Muscle of leg (tissue), 11 donors: ENCODE measurements around the gene ZNF273. TPM values are rescaled to one million over a fixed set of nuclear protein-coding genes. Genes with fewer than 3 reads are reported as not detected.
"Not testable (repeated sequence)": the region's sequence is repeated elsewhere in the genome, so short reads cannot be mapped to it uniquely, and the experiment has no call there.

Experiments used
- DNase-seq: peaks from one replicate; pipeline ENCODE4 v3.0.0; 2013
- H3K27ac ChIP-seq: one replicate; pipeline ENCODE4 v1.5.1; 2013; ENCODE audit warnings: mild to moderate bottlenecking, low read length, control low read depth
- H3K27me3 ChIP-seq: one replicate; pipeline ENCODE4 v1.6.1; 2013; ENCODE audit warnings: low read length; ENCODE audit not compliant: control insufficient read depth, insufficient read depth
- H3K36me3 ChIP-seq: one replicate; pipeline ENCODE4 v1.6.1; 2013; ENCODE audit warnings: low read length; ENCODE audit not compliant: control insufficient read depth, insufficient read depth
- H3K4me1 ChIP-seq: one replicate; pipeline ENCODE4 v1.6.1; 2013; ENCODE audit warnings: low read length; ENCODE audit not compliant: control insufficient read depth, insufficient read depth
- H3K4me3 ChIP-seq: one replicate; pipeline ENCODE4 v1.5.1; 2013; ENCODE audit warnings: low read length, control low read depth
- H3K9me3 ChIP-seq: replicated peaks from 2 replicates; pipeline ENCODE4 v1.6.1; 2013; ENCODE audit warnings: low read depth, low read length; ENCODE audit not compliant: control insufficient read depth
- WGBS: methylation state at CpG from one replicate; pipeline ENCODE4 v1.1.5; 2013; ENCODE audit warnings: missing lambda C conversion rate; ENCODE audit not compliant: insufficient coverage; 5-methylcytosine and 5-hydroxymethylcytosine counted together
- polyA plus RNA-seq, 8 donors: library from polyadenylated mRNA; unstranded; fragments of 120-200 nt; gene quantifications; one replicate each; pipeline versions ENCODE4 v1.2.1 to v1.2.3, GENCODE V29; 2013; ENCODE audit warnings: inconsistent platforms in 1 of 8, low replicate concordance in 1 of 8; ENCODE audit not compliant: insufficient read length in 8 of 8, insufficient read depth in 1 of 8
- total RNA-seq: library from RNA; stranded (reverse); fragments of 120-200 nt; gene quantifications from one replicate; pipeline ENCODE4 v1.2.4, GENCODE V29; 2013

ZNF273 gene
- total and polyA plus RNA-seq, 9 donors = 4.6 to 6.4 (median 5.2) TPM

- H3K4me1 ChIP-seq = peaks cover 15% of the 10 kb centered on the region
- no peak overlapping the region for H3K27ac ChIP-seq
- H3K9me3 ChIP-seq = no peaks in the 10 kb centered on the region
- H3K27me3 ChIP-seq = peaks cover 66% of the 10 kb centered on the region
- peak; percentile 43 for DNase-seq
- H3K4me3 ChIP-seq = peak overlapping the region; percentile 31
- no peaks in the 10 kb centered on the region for H3K36me3 ChIP-seq
- 1% methylated on average over 56 of the region's 60 CpGs for WGBS
Measured at GRCh38 chr7:64888901-64889685, 14.0 kb upstream of the ZNF273 start.

DNA sequence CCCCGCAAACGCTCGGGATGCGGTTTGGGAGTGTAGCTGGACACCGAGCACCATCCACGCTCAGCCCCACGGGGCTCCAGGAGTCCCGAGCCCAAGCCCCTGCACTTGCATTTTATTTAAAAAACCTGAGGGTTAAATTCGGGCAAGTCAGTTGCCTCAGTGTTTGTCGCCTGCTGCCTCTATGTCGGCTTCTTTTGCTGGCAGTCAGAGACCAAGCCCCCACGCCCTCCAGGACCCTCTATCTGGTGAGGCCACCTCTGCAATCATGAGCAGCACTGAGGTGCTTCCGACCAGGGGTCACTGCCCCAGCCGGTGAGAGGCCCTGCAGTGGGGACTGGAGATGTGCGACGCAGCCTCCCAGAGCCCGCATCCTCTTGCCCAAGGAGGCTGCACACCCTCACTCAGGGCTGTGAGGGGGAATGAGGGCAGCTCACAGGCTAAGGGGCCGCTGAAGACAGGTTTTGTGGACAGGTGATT is 13.3 kb upstream of the ZNF273 start:
- Histone ChIP-seq H3K36me3 (no peaks in the 10 kb centered on the region), H3K27me3 (peaks cover 63% of the 10 kb centered on the region), H3K4me3 (peak overlapping the region; percentile 31), H3K9me3 (no peaks in the 10 kb centered on the region), H3K27ac (no peak overlapping the region), H3K4me1 (peaks cover 15% of the 10 kb centered on the region)
- DNase-seq = no peak
- WGBS = 3% methylated on average over 12 of the region's 18 CpGs

DNA sequence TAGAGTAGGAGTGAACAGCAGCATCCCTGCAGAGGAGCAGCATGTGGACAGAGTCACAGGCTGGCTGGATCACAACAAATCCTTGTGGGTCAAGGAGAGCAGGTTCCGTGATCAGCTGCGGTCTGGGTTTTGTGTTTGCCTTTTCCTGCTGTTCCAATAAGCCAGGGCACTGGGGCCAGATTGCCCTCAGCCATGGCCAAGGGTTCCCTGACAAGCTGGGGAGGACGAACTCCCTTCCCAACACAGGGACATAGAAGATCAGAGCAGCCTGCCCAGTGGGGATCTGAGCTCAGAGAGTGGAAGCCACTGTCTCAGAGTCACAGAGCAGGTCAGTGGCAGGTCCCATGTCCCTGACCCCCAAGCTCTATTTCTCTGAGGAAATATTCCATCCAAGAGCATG is 12.8 kb upstream of the ZNF273 start:
- not testable (repeated sequence) for DNase-seq, H3K27ac ChIP-seq, H3K36me3 ChIP-seq, H3K4me3 ChIP-seq, H3K9me3 ChIP-seq
- Histone ChIP-seq H3K4me1 (peaks cover 15% of the 10 kb centered on the region), H3K27me3 (peaks cover 63% of the 10 kb centered on the region)
- WGBS = 56% methylated on average over 2 of the region's 3 CpGs

- Histone ChIP-seq H3K27ac (no peak overlapping the region), H3K36me3 (no peaks in the 10 kb centered on the region), H3K27me3 (peaks cover 61% of the 10 kb centered on the region), H3K4me3 (no peak overlapping the region), H3K4me1 (peaks cover 15% of the 10 kb centered on the region), H3K9me3 (no peaks in the 10 kb centered on the region)
- 20% methylated on average over 1 of the region's 2 CpGs for WGBS
- no peak for DNase-seq
Measured at GRCh38 chr7:64890761-64891362, 12.2 kb upstream of the ZNF273 start.

DNA sequence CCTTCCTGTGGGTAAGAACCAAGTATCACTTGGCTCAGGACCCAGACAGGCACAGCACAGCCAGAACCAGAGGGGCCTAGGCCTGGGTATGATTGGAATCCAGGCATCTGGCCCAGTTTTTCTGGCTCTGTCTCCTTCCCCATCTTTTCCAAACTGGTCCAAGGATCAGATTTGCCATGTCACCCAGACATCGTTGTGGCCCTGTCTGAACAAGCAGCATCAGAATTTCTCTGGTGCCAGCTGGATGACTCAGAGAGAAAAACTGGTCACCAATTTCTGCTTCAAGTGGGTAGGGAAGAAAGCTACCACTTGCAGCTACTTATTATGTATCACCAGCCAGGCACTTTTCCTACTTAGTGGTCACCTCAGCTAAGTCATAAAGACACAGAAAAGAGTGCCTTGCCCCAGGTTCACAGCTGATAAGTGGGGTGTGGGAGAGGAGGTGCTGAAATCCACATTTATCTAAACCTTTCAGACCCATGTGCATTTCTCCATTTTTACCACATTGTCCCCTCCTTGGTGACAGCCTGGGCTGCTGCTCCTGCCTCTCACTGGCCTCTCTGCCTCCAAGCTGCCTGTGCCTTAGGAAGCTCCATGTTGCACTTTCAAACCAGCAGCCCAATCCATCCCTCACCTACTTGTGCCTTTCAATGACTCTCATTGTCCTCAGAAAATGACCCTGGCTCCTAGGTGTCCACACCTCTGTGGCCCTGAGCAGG is 11.6 kb upstream of the ZNF273 start:
- Histone ChIP-seq H3K4me1 (peaks cover 15% of the 10 kb centered on the region), H3K27me3 (peaks cover 61% of the 10 kb centered on the region)
- not testable (repeated sequence) for H3K4me3 ChIP-seq, DNase-seq, H3K36me3 ChIP-seq, H3K9me3 ChIP-seq, H3K27ac ChIP-seq
- WGBS = 100% methylated on average over 1 of the region's 1 CpG

- Histone ChIP-seq H3K4me1 (peaks cover 15% of the 10 kb centered on the region), H3K27ac (no peak overlapping the region), H3K4me3 (no peak overlapping the region), H3K27me3 (peaks cover 58% of the 10 kb centered on the region), H3K9me3 (no peaks in the 10 kb centered on the region), H3K36me3 (no peaks in the 10 kb centered on the region)
- no peak for DNase-seq
Measured at GRCh38 chr7:64892116-64892515, 11.0 kb upstream of the ZNF273 start.

DNA sequence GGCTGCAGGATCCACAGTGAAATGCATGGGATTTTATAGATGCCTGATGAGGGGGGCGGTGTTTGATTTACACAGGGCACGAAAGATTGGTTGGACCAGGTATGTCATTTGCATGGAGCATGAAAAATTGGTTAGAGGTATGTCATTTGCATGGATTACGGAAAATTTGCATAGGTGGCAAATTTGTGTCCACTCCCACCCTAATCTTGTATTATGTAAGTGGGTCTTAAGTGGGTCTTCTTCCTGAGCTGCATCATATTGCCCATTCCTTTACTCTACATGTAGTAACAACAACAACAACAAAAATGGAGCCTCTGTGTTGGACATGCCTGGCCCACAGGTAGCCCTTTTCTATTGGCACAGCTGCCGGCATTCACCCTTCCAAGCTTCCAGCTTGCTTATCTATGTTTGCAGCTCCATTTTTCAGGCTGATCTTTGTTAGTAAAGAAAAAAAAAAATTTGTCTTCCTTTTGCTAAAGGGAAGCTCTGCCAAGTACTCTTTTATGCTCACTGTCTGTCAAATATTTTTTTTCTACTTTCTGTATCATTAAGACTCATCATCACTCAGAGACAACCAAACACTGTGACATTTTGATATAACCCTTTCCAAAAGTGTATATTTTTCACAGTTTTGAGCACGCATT is 10.3 kb upstream of the ZNF273 start:
- WGBS = 92% methylated on average over 2 of the region's 5 CpGs
- Histone ChIP-seq H3K36me3 (no peaks in the 10 kb centered on the region), H3K27me3 (peaks cover 51% of the 10 kb centered on the region), H3K4me3 (no peak overlapping the region), H3K9me3 (no peaks in the 10 kb centered on the region), H3K4me1 (peaks cover 15% of the 10 kb centered on the region), H3K27ac (no peak overlapping the region)
- DNase-seq = no peak

DNA sequence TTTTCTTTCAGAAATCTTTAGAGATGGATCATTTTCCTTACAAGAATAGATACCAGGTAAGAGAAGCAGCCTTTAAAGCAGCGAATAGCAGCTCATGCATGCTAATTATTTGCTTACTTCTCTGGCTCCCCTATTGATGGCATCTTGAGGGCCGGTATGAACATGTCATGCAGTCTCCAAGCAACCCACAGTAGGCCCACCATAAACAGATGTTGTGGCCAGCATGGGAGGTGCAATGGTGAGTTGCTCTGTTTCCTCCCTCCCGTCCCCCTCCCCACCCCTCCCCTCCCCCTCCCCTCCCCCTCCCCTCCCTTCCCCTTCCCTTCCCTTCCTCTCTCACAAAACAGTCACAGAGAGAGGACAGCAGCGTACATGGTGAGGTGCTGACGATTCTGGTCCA is 9.7 kb upstream of the ZNF273 start:
- WGBS = no CpG with 5 or more reads among the region's 5 CpGs
- H3K27me3 ChIP-seq = peaks cover 45% of the 10 kb centered on the region
- H3K9me3 ChIP-seq = no peaks in the 10 kb centered on the region

GRCh38 chr7:64902461-64902805 is 640 bp upstream of the ZNF273 start:
- DNase-seq, H3K9me3 ChIP-seq, H3K27ac ChIP-seq, H3K4me1 ChIP-seq, H3K36me3 ChIP-seq, H3K27me3 ChIP-seq: not testable (repeated sequence)
- 62% methylated on average over 7 of the region's 11 CpGs for WGBS
- H3K4me3 ChIP-seq = peak overlapping the region; percentile 89

More for the DNA sequence above, 9.7 kb upstream of the ZNF273 start:
- DNase-seq = no peak
- H3K4me3 ChIP-seq = no peak overlapping the region
- H3K4me1 ChIP-seq = peaks cover 12% of the 10 kb centered on the region
- no peak overlapping the region for H3K27ac ChIP-seq
- H3K36me3 ChIP-seq = no peaks in the 10 kb centered on the region

GRCh38 chr7:64904008-64904407 is 935 bp downstream of the ZNF273 start:
- Histone ChIP-seq H3K27ac (no peak overlapping the region), H3K36me3 (no peaks in the 10 kb centered on the region), H3K9me3 (no peaks in the 10 kb centered on the region), H3K4me3 (peak overlapping the region; percentile 89), H3K27me3 (no peaks in the 10 kb centered on the region), H3K4me1 (peaks cover 2% of the 10 kb centered on the region)
- WGBS = 94% methylated on average over 14 of the region's 15 CpGs
- DNase-seq = no peak
